ENCODE measurements around the gene AGPAT4. TPM values are rescaled to one million over a fixed set of nuclear protein-coding genes. Genes with fewer than 3 reads are reported as not detected.

AGPAT4 gene
- total and polyA plus RNA-seq, 7 donors, result under 0.01 to 16.6 (median 6.9) TPM

GRCh38 chr6:161211380-161212035 is 62.4 kb downstream of the AGPAT4 start:
- H3K9me3 ChIP-seq, result no peaks in the 10 kb centered on the region
- WGBS, 2 donors, result 47 to 79% methylated on average over 3 of the region's 3 CpGs
- no peaks in the 10 kb centered on the region for H3K27me3 ChIP-seq
- no peak for TF ChIP-seq EP300 (IDR thresholded peaks at IDR 0.05)
- TF ChIP-seq, protein P1, sequence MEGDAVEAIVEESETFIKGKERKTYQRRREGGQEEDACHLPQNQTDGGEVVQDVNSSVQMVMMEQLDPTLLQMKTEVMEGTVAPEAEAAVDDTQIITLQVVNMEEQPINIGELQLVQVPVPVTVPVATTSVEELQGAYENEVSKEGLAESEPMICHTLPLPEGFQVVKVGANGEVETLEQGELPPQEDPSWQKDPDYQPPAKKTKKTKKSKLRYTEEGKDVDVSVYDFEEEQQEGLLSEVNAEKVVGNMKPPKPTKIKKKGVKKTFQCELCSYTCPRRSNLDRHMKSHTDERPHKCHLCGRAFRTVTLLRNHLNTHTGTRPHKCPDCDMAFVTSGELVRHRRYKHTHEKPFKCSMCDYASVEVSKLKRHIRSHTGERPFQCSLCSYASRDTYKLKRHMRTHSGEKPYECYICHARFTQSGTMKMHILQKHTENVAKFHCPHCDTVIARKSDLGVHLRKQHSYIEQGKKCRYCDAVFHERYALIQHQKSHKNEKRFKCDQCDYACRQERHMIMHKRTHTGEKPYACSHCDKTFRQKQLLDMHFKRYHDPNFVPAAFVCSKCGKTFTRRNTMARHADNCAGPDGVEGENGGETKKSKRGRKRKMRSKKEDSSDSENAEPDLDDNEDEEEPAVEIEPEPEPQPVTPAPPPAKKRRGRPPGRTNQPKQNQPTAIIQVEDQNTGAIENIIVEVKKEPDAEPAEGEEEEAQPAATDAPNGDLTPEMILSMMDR (IDR thresholded peaks at IDR 0.05), result no peak
- TF ChIP-seq POLR2A (IDR thresholded peaks at IDR 0.05), result no peak
- TF ChIP-seq POLR2AphosphoS5 (IDR thresholded peaks at IDR 0.05), result no peak
- intact Hi-C loops (cut with DNase I), result no loop called here
- DNase-seq, result no peak
- H3K36me3 ChIP-seq, result no peaks in the 10 kb centered on the region
- peaks cover 0 to 15% (median 5%) of the 10 kb centered on the region in 4 donors for H3K4me1 ChIP-seq
- H3K4me3 ChIP-seq, result no peak overlapping the region
- H3K27ac ChIP-seq, result no peak overlapping the region

DNA sequence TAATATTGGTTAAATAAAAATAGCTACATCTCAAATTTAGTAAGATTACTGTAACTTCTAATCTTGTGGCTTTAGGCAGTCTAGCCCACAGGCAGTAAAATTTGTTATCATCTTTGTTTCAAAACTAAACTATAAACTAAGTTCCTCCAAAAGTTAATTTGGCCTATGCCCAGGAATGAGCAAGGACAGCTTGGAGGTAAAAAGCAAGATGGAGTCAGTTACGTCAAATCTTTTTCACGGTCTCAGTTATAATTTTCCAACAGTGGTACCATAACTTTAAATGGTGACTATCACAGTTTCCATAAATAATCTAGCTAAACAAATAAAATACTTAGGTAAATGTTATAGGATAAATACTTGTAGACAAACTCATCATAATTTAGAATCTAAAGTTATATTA is 63.0 kb downstream of the AGPAT4 start:
- Histone ChIP-seq H3K4me3 (no peak overlapping the region), H3K9me3 (no peaks in the 10 kb centered on the region), H3K36me3 (no peaks in the 10 kb centered on the region), H3K27ac (no peak overlapping the region), H3K4me1 (peaks cover 0 to 15% (median 5%) of the 10 kb centered on the region in 4 donors), H3K27me3 (no peaks in the 10 kb centered on the region)
- intact Hi-C loops (cut with DNase I), result no loop called here
- DNase-seq, result no peak
- 97 to 98% methylated on average over 2 of the region's 2 CpGs for WGBS, 2 donors
- TF ChIP-seq EP300 (IDR thresholded peaks at IDR 0.05) (no peak), POLR2AphosphoS5 (IDR thresholded peaks at IDR 0.05) (no peak), POLR2A (IDR thresholded peaks at IDR 0.05) (no peak)
- TF ChIP-seq, protein P1 (IDR thresholded peaks at IDR 0.05), result no peak

GRCh38 chr6:161207200-161207599 is 66.7 kb downstream of the AGPAT4 start:
- DNase-seq, result no peak
- Histone ChIP-seq H3K27ac (no peak overlapping the region), H3K9me3 (no peaks in the 10 kb centered on the region), H3K4me1 (peaks cover 0 to 11% (median 3%) of the 10 kb centered on the region in 4 donors), H3K36me3 (no peaks in the 10 kb centered on the region), H3K4me3 (no peak overlapping the region), H3K27me3 (no peaks in the 10 kb centered on the region)
- intact Hi-C loops (cut with DNase I), result no loop called here
- no peak for TF ChIP-seq POLR2AphosphoS5 (IDR thresholded peaks at IDR 0.05)
- WGBS, 2 donors, result 87 to 88% methylated on average over 4 of the region's 4 CpGs

GRCh38 chr6:161204866-161205557 is 68.8 kb downstream of the AGPAT4 start:
- no peaks in the 10 kb centered on the region for H3K27me3 ChIP-seq
- TF ChIP-seq POLR2AphosphoS5 (IDR thresholded peaks at IDR 0.05), result no peak
- TF ChIP-seq POLR2A (IDR thresholded peaks at IDR 0.05), result no peak
- TF ChIP-seq EP300 (IDR thresholded peaks at IDR 0.05), result no peak
- no peaks in the 10 kb centered on the region for H3K36me3 ChIP-seq
- DNase-seq, result no peak
- peaks cover 0 to 11% (median 3%) of the 10 kb centered on the region in 4 donors for H3K4me1 ChIP-seq
- H3K4me3 ChIP-seq, result no peak overlapping the region
- no peak overlapping the region for H3K27ac ChIP-seq
- H3K9me3 ChIP-seq, result no peaks in the 10 kb centered on the region
- intact Hi-C loops (cut with DNase I), result no loop called here
- WGBS, 2 donors, result 76 to 78% methylated on average over 11 of the region's 11 CpGs

GRCh38 chr6:161200610-161201370 is 73.1 kb downstream of the AGPAT4 start:
- intact Hi-C loops (cut with DNase I), result no loop called here
- Histone ChIP-seq H3K36me3 (no peaks in the 10 kb centered on the region), H3K9me3 (no peaks in the 10 kb centered on the region), H3K27ac (no peak overlapping the region), H3K27me3 (no peaks in the 10 kb centered on the region), H3K4me1 (peaks cover 0 to 11% (median 3%) of the 10 kb centered on the region in 4 donors), H3K4me3 (no peak overlapping the region)
- no peak for TF ChIP-seq EP300 (IDR thresholded peaks at IDR 0.05)
- TF ChIP-seq, protein P1 (IDR thresholded peaks at IDR 0.05), result no peak
- TF ChIP-seq POLR2AphosphoS5 (IDR thresholded peaks at IDR 0.05), result no peak
- no peak for TF ChIP-seq POLR2A (IDR thresholded peaks at IDR 0.05)
- no peak for DNase-seq
- 78 to 86% methylated on average over 8 of the region's 8 CpGs for WGBS, 2 donors
